ENCODE measurements around the gene YPEL1. TPM values are rescaled to one million over a fixed set of nuclear protein-coding genes. Genes with fewer than 3 reads are reported as not detected.
"Not testable (repeated sequence)": the region's sequence is repeated elsewhere in the genome, so short reads cannot be mapped to it uniquely, and the experiment has no call there.

The YPEL1 gene
- total RNA-seq, 1 donor from 2014 or later, result 11.5 TPM

DNA sequence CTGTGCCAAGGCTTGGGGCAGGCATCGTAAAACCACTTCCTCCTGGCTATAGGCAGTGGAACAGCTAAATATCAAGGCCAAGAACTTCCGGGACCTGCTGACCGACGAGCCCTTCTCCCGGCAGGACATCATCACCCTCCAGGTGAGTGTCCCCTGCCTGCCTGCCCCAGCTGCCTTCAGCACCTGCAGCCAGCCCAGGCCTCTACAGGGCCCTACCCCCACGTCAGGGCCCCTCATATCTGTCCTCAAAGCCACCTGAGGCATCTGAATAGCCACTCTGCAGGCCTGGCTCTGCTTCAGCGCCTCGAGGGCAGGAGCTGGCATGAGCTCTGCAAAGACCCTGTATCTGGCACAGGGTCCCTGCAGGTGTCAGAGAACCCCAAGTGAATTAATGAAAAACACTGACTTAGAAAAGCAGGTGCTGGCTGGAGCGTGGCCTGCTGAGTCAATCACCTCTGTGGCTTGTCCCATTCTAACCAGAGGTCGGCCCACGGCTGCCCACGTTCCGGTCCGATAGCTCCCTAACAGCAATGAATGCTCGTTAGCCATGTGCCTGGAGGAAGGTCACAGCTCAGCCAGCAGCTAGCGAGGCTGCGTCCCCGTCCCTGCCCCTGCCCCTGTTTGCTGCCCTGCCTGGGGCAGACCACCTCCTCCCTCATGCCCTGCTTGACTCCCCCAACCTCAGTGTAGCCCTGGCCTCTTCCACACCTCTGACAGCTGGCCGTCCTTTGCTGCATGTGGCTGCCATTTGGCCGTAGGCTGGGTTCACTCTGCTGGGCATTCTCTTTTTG is 53.0 kb downstream of the YPEL1 start:
- H3K4me3 Mint-ChIP-seq (ENCODE audit: unreplicated experiment), result no peak overlapping the region
- no peak for DNase-seq (ENCODE audit: low spot score)

DNA sequence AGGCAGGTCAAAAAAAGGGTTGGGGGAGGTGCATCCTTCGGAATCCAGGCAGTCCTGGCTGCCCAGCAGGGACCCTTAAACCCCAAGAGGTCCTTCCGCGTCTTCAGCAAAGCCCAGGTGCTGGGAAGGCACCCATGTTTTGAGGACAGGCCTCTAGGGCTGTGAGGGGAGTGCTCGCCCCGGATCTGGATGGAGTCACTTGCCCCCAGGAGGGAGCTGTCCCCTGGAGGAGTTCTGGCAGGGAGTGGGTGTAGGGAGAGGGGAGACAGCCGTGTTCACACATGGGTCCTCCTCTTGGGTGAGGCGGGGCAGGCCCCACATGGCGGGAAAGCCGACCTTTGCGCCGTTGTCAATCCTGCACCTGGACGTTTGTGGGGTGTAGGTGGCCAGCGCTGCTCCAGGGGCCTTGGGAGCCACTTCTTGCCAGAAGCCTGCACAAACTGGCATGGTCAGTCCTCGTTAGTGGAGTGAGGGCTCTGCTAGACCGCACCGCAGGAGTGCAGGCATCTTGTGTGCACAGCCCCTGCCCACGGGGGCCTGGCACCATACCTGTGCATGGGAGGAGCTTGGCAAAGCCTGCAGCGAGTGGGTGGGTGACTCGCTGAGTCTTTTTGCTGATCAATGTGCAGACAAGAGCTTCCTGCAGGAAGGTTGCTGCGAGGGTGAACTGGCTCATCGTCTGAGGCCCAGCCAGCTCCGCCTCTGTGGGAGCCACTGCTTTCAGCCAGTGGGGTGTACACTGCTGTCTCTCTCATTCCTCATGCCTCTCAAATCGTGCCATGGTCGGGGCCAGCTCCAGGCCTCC is 53.8 kb downstream of the YPEL1 start:
- H3K4me1 Mint-ChIP-seq (ENCODE audit: unreplicated experiment), result no peaks in the 10 kb centered on the region
- peaks cover 11% of the 10 kb centered on the region for H3K36me3 Mint-ChIP-seq (ENCODE audit: low read depth, unreplicated experiment)
- no peak overlapping the region for H3K4me3 Mint-ChIP-seq (ENCODE audit: unreplicated experiment)
- H3K27ac Mint-ChIP-seq (ENCODE audit: unreplicated experiment), result no peak overlapping the region
- no peaks in the 10 kb centered on the region for H3K9me3 Mint-ChIP-seq (ENCODE audit: unreplicated experiment)
- no peak for DNase-seq (ENCODE audit: low spot score)
- TF ChIP-seq CTCF (IDR thresholded peaks at IDR 0.05; ENCODE audit: unreplicated experiment), result no peak
- H3K27me3 Mint-ChIP-seq (ENCODE audit: unreplicated experiment), result peaks cover 11% of the 10 kb centered on the region

More for the DNA sequence above, 53.0 kb downstream of the YPEL1 start:
- no peaks in the 10 kb centered on the region for H3K4me1 Mint-ChIP-seq (ENCODE audit: unreplicated experiment)
- H3K27me3 Mint-ChIP-seq (ENCODE audit: unreplicated experiment), result peaks cover 9% of the 10 kb centered on the region
- no peak overlapping the region for H3K27ac Mint-ChIP-seq (ENCODE audit: unreplicated experiment)
- no peaks in the 10 kb centered on the region for H3K9me3 Mint-ChIP-seq (ENCODE audit: unreplicated experiment)
- no peak for TF ChIP-seq CTCF (IDR thresholded peaks at IDR 0.05; ENCODE audit: unreplicated experiment)
- peaks cover 11% of the 10 kb centered on the region for H3K36me3 Mint-ChIP-seq (ENCODE audit: low read depth, unreplicated experiment)

DNA sequence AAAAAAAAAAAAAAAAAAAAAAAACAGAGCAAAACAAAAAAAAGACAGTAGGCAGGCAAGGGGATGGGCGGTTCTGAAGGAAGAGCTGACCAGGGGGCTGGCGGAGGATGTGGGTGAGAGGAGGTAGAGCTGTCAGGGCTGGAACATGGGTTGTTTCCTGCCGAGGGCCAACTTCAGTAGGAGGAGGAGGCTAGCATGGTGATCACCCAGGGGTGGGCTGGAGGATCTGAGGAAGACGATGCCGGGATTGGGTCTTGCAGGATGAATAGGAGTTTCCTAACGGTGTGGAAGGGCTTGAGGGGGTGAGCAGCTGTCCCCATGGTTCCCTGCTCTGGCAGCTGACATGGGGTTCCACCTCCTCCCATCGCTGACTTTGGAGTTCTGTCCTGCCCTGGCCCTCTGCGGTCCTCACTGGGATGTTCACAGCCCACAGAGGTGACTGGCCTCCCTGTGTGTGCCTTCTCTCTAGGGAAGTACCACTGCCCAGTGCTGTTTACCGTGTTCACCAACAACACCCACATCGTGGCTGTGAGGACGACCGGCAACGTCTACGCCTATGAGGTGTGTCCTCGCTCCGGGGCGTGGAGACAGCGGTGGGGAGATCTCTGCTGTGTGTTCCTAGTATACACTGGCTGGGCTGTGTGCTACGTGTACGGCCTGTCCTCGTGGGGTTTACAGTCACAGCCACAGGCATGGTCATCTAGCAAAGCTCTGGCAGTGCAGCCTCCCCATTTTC is 54.6 kb downstream of the YPEL1 start:
- Mint-ChIP-seq H3K27me3 (ENCODE audit: unreplicated experiment) (peaks cover 11% of the 10 kb centered on the region), H3K4me3 (ENCODE audit: unreplicated experiment) (no peak overlapping the region), H3K36me3 (ENCODE audit: low read depth, unreplicated experiment) (peaks cover 18% of the 10 kb centered on the region), H3K27ac (ENCODE audit: unreplicated experiment) (no peak overlapping the region), H3K9me3 (ENCODE audit: unreplicated experiment) (no peaks in the 10 kb centered on the region), H3K4me1 (ENCODE audit: unreplicated experiment) (no peaks in the 10 kb centered on the region)
- TF ChIP-seq CTCF (IDR thresholded peaks at IDR 0.05; ENCODE audit: unreplicated experiment), result no peak
- no peak for DNase-seq (ENCODE audit: low spot score)

DNA sequence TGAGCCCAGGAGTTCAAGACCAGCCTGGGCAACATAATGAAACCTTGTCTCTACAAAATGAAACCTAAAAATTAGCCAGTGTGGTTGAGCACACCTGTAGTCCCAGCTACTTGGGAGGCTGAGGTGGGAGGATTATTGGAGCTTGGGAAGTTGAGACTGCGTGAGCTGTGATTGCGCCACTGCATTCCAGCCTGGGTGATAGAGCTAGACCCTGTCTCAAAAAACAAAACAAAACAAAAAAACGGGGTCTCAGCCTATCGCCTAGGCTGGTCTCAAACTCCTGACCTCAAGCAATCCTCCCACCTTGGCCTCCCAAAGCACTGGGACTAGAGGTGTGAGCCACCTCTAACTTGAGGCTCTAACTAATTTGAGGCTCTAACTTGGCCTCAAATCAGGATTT is 56.2 kb downstream of the YPEL1 start:
- no peaks in the 10 kb centered on the region for H3K4me1 Mint-ChIP-seq (ENCODE audit: unreplicated experiment)
- no peak for TF ChIP-seq CTCF (IDR thresholded peaks at IDR 0.05; ENCODE audit: unreplicated experiment)
- peaks cover 4% of the 10 kb centered on the region for H3K27me3 Mint-ChIP-seq (ENCODE audit: unreplicated experiment)
- peaks cover 24% of the 10 kb centered on the region for H3K36me3 Mint-ChIP-seq (ENCODE audit: low read depth, unreplicated experiment)
- H3K9me3 Mint-ChIP-seq (ENCODE audit: unreplicated experiment), result no peaks in the 10 kb centered on the region
- H3K27ac Mint-ChIP-seq (ENCODE audit: unreplicated experiment), result no peak overlapping the region
- no peak overlapping the region for H3K4me3 Mint-ChIP-seq (ENCODE audit: unreplicated experiment)
- no peak for DNase-seq (ENCODE audit: low spot score)

GRCh38 chr22:21678842-21679241 is 56.8 kb downstream of the YPEL1 start:
- peaks cover 27% of the 10 kb centered on the region for H3K36me3 Mint-ChIP-seq (ENCODE audit: low read depth, unreplicated experiment)
- not testable (repeated sequence) for H3K4me3 Mint-ChIP-seq (ENCODE audit: unreplicated experiment); H3K9me3 Mint-ChIP-seq (ENCODE audit: unreplicated experiment); H3K27ac Mint-ChIP-seq (ENCODE audit: unreplicated experiment); H3K4me1 Mint-ChIP-seq (ENCODE audit: unreplicated experiment); DNase-seq (ENCODE audit: low spot score); H3K27me3 Mint-ChIP-seq (ENCODE audit: unreplicated experiment)
